HG02840 (cell line): ENCODE data around the gene QRICH2.
A peak's percentile ranks its signal among the peaks of the same experiment; 100 is the strongest.
"Not testable (repeated sequence)": the region's sequence is repeated elsewhere in the genome, so short reads cannot be mapped to it uniquely, and the experiment has no call there.

Experiments used
- ATAC-seq: cut with Tn5 transposase; IDR thresholded peaks from one replicate; pipeline ENCODE4 v1.9.1; 2021; ENCODE audit warnings: mild to moderate bottlenecking, moderate library complexity, moderate number of reproducible peaks; ENCODE audit not compliant: unreplicated experiment, low FRiP score

Gene QRICH2

GRCh38 chr17:76307966-76308338, at the start of gene QRICH2:
QRICH2 (minus strand) TSS chr17:76308276; CDS start chr17:76307998, 278 bp downstream.
- ATAC-seq, result no peak

GRCh38 chr17:76357597-76358158, 49.6 kb upstream of the QRICH2 start:
- no peak for ATAC-seq

- no peak for ATAC-seq
These were observed 48.9 kb upstream of the QRICH2 start for GRCh38 chr17:76356803-76357456.

- ATAC-seq, result no peak
These were observed 46.8 kb upstream of the QRICH2 start for GRCh38 chr17:76354747-76355310.

- peak; percentile 8 for ATAC-seq
These were observed 46.2 kb upstream of the QRICH2 start for GRCh38 chr17:76354317-76354729.

- peak; percentile 81 for ATAC-seq
These were observed 45.7 kb upstream of the QRICH2 start, which contains the start of gene PRPSAP1 for GRCh38 chr17:76353599-76354316. PRPSAP1 (minus strand) TSS chr17:76353916; CDS start chr17:76353703, 213 bp downstream.

GRCh38 chr17:76353004-76353598, 45.0 kb upstream of the QRICH2 start:
- ATAC-seq, result peak; percentile 28

GRCh38 chr17:76351526-76352071, 43.5 kb upstream of the QRICH2 start:
- ATAC-seq, result no peak

- no peak for ATAC-seq
These were observed 42.4 kb upstream of the QRICH2 start for GRCh38 chr17:76350463-76350862.

GRCh38 chr17:76346936-76347335, 38.9 kb upstream of the QRICH2 start:
- not testable (repeated sequence) for ATAC-seq

GRCh38 chr17:76345377-76345974, 37.4 kb upstream of the QRICH2 start:
- no peak for ATAC-seq

GRCh38 chr17:76343106-76343505, 35.0 kb upstream of the QRICH2 start:
- no peak for ATAC-seq

- ATAC-seq, result no peak
These were observed 33.2 kb upstream of the QRICH2 start for GRCh38 chr17:76341301-76341700.

GRCh38 chr17:76337413-76337777, 29.3 kb upstream of the QRICH2 start:
- no peak for ATAC-seq

GRCh38 chr17:76336756-76337412, 28.8 kb upstream of the QRICH2 start:
- ATAC-seq, result no peak

- ATAC-seq, result no peak
These were observed 27.8 kb upstream of the QRICH2 start for GRCh38 chr17:76335716-76336381.

GRCh38 chr17:76333673-76334505, 25.8 kb upstream of the QRICH2 start:
- no peak for ATAC-seq

- no peak for ATAC-seq
These were observed 23.0 kb upstream of the QRICH2 start for GRCh38 chr17:76331083-76331482.
